Measurements from ENCODE around the gene WSCD1. TPM values are rescaled to one million over a fixed set of nuclear protein-coding genes. Genes with fewer than 3 reads are reported as not detected.

The WSCD1 gene
- total and polyA plus RNA-seq, 12 donors = 2.1 to 17.9 (median 8.7) TPM

- Histone ChIP-seq H3K27me3 (no peaks in the 10 kb centered on the region), H3K4me3 (no peak overlapping the region), H3K36me3 (replicated peaks in 1 of 2) (no peaks in the 10 kb centered on the region), H3K4me1 (replicated peaks in 1 of 2) (no peaks in the 10 kb centered on the region), H3K9me3 (replicated peaks in 1 of 3) (no peaks in the 10 kb centered on the region), H3K27ac (no peak overlapping the region)
- intact Hi-C loops (cut with DNase I) = no loop called here
- WGBS, 4 donors = 75 to 80% (median 79%) methylated on average over 9 of the region's 9 CpGs
- TF ChIP-seq POLR2A (IDR thresholded peaks at IDR 0.05) (no peak), CTCF (IDR thresholded peaks at IDR 0.05) (no peak)
- DNase-seq = peak in 1 of 7 donors; percentile 7
Measured at GRCh38 chr17:6172642-6173330, 102.6 kb downstream of the WSCD1 start.

- no peak for DNase-seq
- Histone ChIP-seq H3K9me3 (replicated peaks in 1 of 3) (no peaks in the 10 kb centered on the region), H3K4me1 (replicated peaks in 1 of 2) (no peaks in the 10 kb centered on the region), H3K27ac (no peak overlapping the region), H3K4me3 (no peak overlapping the region), H3K36me3 (replicated peaks in 1 of 2) (no peaks in the 10 kb centered on the region), H3K27me3 (no peaks in the 10 kb centered on the region)
- intact Hi-C loops (cut with DNase I) = no loop called here
- no peak for TF ChIP-seq POLR2A (IDR thresholded peaks at IDR 0.05)
- TF ChIP-seq CTCF (IDR thresholded peaks at IDR 0.05) = no peak
- 70 to 83% (median 76%) methylated on average over 2 of the region's 2 CpGs for WGBS, 4 donors
Measured at GRCh38 chr17:6173653-6174052, 103.5 kb downstream of the WSCD1 start.

Measured in adrenal gland (tissue), 12 donors.